ENCODE results near the gene CDH3. TPM values are rescaled to one million over a fixed set of nuclear protein-coding genes. Genes with fewer than 3 reads are reported as not detected.

Gene CDH3
- total and polyA plus RNA-seq, 2 experiments from 2014 or later, result 78.0 to 210 TPM

DNA sequence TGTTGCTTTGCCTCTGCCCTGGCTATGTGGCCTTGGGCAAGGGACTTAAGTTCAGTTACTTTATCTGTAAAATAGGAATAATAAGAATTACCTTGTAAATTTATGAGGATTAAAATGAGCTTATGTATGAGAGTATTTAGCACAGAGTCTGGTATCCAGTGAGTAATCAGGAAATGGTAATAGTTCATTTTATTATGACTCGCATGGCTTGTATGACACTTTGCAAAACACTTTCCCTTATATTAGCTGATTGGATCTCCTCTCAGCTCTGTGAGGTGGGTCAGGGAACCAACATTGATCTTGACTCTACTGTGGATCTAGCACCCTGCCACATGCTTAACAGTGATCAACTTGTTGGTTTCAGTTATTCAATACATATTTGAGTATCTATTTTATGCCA is 8.3 kb upstream of the CDH3 start:
- DNase-seq (ENCODE audit: low spot score), result no peak
- Histone ChIP-seq H3K9me2 (ENCODE audit: insufficient read depth) (no peaks in the 10 kb centered on the region), H3K27me3 (ENCODE audit: insufficient read depth) (no peaks in the 10 kb centered on the region), H3K4me3 (no peak overlapping the region), H3K79me2 (replicated peaks; ENCODE audit: insufficient read depth) (no peaks in the 10 kb centered on the region), H3K4me2 (no peak overlapping the region), H4K20me1 (replicated peaks; ENCODE audit: insufficient read depth) (no peaks in the 10 kb centered on the region), H3F3A (replicated peaks; ENCODE audit: low read depth) (no peaks in the 10 kb centered on the region), H3K27ac (ENCODE audit: low read depth) (no peak overlapping the region), H2AFZ (no peak overlapping the region), H3K36me3 (ENCODE audit: insufficient read depth) (no peaks in the 10 kb centered on the region), H3K4me1 (ENCODE audit: insufficient read depth) (peaks cover 8% of the 10 kb centered on the region)
- Mint-ChIP-seq H3K4me1 (peaks cover 13% of the 10 kb centered on the region; the same call in 2 of the 3 replicates), H3K4me3 (no peak overlapping the region), H3K36me3 (ENCODE audit: low read depth) (no peaks in the 10 kb centered on the region), H3K27me3 (ENCODE audit: insufficient read depth, low read depth, poor library complexity) (peaks cover 10% of the 10 kb centered on the region), H3K9me3 (peaks cover 2% of the 10 kb centered on the region; the same call in 2 of the 3 replicates), H3K27ac (no peak overlapping the region)
- TF ChIP-seq POLR2AphosphoS5 (IDR thresholded peaks at IDR 0.05; ENCODE audit: low read depth), result no peak
- TF ChIP-seq, protein P1, sequence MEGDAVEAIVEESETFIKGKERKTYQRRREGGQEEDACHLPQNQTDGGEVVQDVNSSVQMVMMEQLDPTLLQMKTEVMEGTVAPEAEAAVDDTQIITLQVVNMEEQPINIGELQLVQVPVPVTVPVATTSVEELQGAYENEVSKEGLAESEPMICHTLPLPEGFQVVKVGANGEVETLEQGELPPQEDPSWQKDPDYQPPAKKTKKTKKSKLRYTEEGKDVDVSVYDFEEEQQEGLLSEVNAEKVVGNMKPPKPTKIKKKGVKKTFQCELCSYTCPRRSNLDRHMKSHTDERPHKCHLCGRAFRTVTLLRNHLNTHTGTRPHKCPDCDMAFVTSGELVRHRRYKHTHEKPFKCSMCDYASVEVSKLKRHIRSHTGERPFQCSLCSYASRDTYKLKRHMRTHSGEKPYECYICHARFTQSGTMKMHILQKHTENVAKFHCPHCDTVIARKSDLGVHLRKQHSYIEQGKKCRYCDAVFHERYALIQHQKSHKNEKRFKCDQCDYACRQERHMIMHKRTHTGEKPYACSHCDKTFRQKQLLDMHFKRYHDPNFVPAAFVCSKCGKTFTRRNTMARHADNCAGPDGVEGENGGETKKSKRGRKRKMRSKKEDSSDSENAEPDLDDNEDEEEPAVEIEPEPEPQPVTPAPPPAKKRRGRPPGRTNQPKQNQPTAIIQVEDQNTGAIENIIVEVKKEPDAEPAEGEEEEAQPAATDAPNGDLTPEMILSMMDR (conservative IDR thresholded peaks at IDR 0.05; ENCODE audit: low read depth in 2 of 2), result no peak
- TF ChIP-seq, protein P2, sequence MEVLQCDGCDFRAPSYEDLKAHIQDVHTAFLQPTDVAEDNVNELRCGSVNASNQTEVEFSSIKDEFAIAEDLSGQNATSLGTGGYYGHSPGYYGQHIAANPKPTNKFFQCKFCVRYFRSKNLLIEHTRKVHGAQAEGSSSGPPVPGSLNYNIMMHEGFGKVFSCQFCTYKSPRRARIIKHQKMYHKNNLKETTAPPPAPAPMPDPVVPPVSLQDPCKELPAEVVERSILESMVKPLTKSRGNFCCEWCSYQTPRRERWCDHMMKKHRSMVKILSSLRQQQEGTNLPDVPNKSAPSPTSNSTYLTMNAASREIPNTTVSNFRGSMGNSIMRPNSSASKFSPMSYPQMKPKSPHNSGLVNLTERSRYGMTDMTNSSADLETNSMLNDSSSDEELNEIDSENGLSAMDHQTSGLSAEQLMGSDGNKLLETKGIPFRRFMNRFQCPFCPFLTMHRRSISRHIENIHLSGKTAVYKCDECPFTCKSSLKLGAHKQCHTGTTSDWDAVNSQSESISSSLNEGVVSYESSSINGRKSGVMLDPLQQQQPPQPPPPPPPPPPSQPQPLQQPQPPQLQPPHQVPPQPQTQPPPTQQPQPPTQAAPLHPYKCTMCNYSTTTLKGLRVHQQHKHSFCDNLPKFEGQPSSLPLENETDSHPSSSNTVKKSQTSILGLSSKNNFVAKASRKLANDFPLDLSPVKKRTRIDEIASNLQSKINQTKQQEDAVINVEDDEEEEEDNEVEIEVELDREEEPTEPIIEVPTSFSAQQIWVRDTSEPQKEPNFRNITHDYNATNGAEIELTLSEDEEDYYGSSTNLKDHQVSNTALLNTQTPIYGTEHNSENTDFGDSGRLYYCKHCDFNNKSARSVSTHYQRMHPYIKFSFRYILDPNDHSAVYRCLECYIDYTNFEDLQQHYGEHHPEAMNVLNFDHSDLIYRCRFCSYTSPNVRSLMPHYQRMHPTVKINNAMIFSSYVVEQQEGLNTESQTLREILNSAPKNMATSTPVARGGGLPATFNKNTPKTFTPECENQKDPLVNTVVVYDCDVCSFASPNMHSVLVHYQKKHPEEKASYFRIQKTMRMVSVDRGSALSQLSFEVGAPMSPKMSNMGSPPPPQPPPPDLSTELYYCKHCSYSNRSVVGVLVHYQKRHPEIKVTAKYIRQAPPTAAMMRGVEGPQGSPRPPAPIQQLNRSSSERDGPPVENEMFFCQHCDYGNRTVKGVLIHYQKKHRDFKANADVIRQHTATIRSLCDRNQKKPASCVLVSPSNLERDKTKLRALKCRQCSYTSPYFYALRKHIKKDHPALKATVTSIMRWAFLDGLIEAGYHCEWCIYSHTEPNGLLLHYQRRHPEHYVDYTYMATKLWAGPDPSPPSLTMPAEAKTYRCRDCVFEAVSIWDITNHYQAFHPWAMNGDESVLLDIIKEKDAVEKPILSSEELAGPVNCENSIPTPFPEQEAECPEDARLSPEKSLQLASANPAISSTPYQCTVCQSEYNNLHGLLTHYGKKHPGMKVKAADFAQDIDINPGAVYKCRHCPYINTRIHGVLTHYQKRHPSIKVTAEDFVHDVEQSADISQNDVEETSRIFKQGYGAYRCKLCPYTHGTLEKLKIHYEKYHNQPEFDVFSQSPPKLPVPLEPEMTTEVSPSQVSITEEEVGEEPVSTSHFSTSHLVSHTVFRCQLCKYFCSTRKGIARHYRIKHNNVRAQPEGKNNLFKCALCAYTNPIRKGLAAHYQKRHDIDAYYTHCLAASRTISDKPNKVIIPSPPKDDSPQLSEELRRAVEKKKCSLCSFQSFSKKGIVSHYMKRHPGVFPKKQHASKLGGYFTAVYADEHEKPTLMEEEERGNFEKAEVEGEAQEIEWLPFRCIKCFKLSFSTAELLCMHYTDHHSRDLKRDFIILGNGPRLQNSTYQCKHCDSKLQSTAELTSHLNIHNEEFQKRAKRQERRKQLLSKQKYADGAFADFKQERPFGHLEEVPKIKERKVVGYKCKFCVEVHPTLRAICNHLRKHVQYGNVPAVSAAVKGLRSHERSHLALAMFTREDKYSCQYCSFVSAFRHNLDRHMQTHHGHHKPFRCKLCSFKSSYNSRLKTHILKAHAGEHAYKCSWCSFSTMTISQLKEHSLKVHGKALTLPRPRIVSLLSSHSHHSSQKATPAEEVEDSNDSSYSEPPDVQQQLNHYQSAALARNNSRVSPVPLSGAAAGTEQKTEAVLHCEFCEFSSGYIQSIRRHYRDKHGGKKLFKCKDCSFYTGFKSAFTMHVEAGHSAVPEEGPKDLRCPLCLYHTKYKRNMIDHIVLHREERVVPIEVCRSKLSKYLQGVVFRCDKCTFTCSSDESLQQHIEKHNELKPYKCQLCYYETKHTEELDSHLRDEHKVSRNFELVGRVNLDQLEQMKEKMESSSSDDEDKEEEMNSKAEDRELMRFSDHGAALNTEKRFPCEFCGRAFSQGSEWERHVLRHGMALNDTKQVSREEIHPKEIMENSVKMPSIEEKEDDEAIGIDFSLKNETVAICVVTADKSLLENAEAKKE (CRISPR knock-in tag; IDR thresholded peaks at IDR 0.05), result no peak
- TF ChIP-seq NANOG (IDR thresholded peaks at IDR 0.05; ENCODE audit: borderline replicate concordance), result no peak
- TF ChIP-seq CREB1 (CRISPR knock-in tag; IDR thresholded peaks at IDR 0.05; ENCODE audit: low read depth), result no peak
- ATAC-seq, result no peak

Measured in GM23338 (cell line).